HCT116 (cell line): ENCODE data around the gene TMEM240. TPM values are rescaled to one million over a fixed set of nuclear protein-coding genes. Genes with fewer than 3 reads are reported as not detected.

Source experiments
- ATAC-seq: fragments of 200-7000 bp; cut with Tn5 transposase; 2 replicates; pipeline ENCODE4 v1.9.1; 2020; ENCODE audit warnings: mild to moderate bottlenecking, moderate library complexity
- BruUV-seq: library from RNA; stranded (reverse); fragments of 400-500 nt; replicated peaks from 2 replicates; lab custom pipeline; 2021; lab: Mats Ljungman, UMichigan
- CTCF ChIA-PET: fragments of 300-600 bp; sonication (Branson Sonifier 250); formaldehyde crosslinking; loops from one replicate; lab custom pipeline; 2021; ENCODE audit warnings: antibody characterized with exemption; lab: Charles Lee
- POLR2A ChIA-PET: fragments of 300-600, 350-600 bp; sonication (Branson Sonifier 250); formaldehyde crosslinking; loops from one replicate; lab custom pipeline; 2021; ENCODE audit warnings: antibody characterized with exemption; lab: Charles Lee
- RAD21 ChIA-PET, 2 experiments: fragments of 300-600 bp; sonication (Branson Sonifier 250); formaldehyde crosslinking; loops; one replicate each; lab custom pipeline; 2023; ENCODE audit warnings: low total read pairs in 2 of 2; ENCODE audit not compliant: uncharacterized antibody in 2 of 2, unreplicated experiment in 2 of 2, low non-redundant PET in 1 of 2; lab: Charles Lee
- DNase-seq: peaks from one replicate; pipeline ENCODE4 v3.0.0-alpha.2; 2010; ENCODE audit warnings: low read depth, low spot score
- H2AFZ ChIP-seq: fragments of 200-600 bp; shearing (Covaris generic), sonication (generic); 2 replicates; pipeline ENCODE4 v1.6.1; 2017; ENCODE audit warnings: low read depth, mixed run types, mixed read lengths, antibody characterized with exemption, low read length; ENCODE audit not compliant: poor library complexity, severe bottlenecking
- H3K27ac ChIP-seq: 2 replicates; pipeline ENCODE4 v1.5.1; 2012; ENCODE audit warnings: low read depth, low read length
- H3K27me3 ChIP-seq: fragments of 200-600 bp; sonication (generic); 2 replicates; pipeline ENCODE4 v1.6.1; 2016; ENCODE audit warnings: mixed run types, low read length, mixed read lengths; ENCODE audit not compliant: insufficient read depth
- H3K36me3 ChIP-seq, 2 experiments: fragments of 200-500 bp in 1 of 2; fragments of 200-600 bp in 1 of 2; sonication (Bioruptor generic) in 1 of 2; sonication (generic) in 1 of 2; 2 replicates each; pipeline versions ENCODE4 v1.5.1 to v1.6.1; 2014 to 2016; ENCODE audit warnings: low read length in 2 of 2, inconsistent platforms in 1 of 2, mixed read lengths in 1 of 2, mixed run types in 1 of 2; ENCODE audit not compliant: insufficient read depth in 2 of 2, control insufficient read depth in 1 of 2
- H3K4me1 ChIP-seq, 2 experiments: fragments of 200-600 bp in 1 of 2; sonication (generic) in 1 of 2; 2 replicates each; pipeline versions ENCODE4 v1.5.1 to v1.6.1; 2012 to 2017; ENCODE audit warnings: low read length in 2 of 2, inconsistent platforms in 1 of 2, mild to moderate bottlenecking in 1 of 2, mixed read lengths in 1 of 2, mixed run types in 1 of 2, moderate library complexity in 1 of 2; ENCODE audit not compliant: insufficient read depth in 2 of 2, control insufficient read depth in 1 of 2
- H3K4me2 ChIP-seq: fragments of 200-600 bp; sonication (generic); 2 replicates; pipeline ENCODE4 v1.6.1; 2017; ENCODE audit warnings: mixed run types, low read length, mixed read lengths
- H3K4me3 ChIP-seq, 2 experiments: fragments of 200-600 bp in 1 of 2; sonication (generic) in 1 of 2; replicated peaks in 1 of 2; 2 replicates each; pipeline ENCODE4 v1.5.1; 2011 to 2016; ENCODE audit warnings: low read length in 2 of 2, control low read depth in 1 of 2, low read depth in 1 of 2, mild to moderate bottlenecking in 1 of 2, mixed read lengths in 1 of 2, mixed run types in 1 of 2
- H3K79me2 ChIP-seq: fragments of 200-600 bp; sonication (generic); 2 replicates; pipeline ENCODE4 v1.6.1; 2017; ENCODE audit warnings: mild to moderate bottlenecking, mixed run types, low read length, moderate library complexity, mixed read lengths; ENCODE audit not compliant: insufficient read depth
- H3K9ac ChIP-seq: fragments of 200-600 bp; sonication (generic); 2 replicates; pipeline ENCODE4 v1.6.1; 2016; ENCODE audit warnings: low read length, mixed read lengths
- H3K9me2 ChIP-seq: fragments of 200-600 bp; sonication (generic), shearing (Covaris generic); 2 replicates; pipeline ENCODE4 v1.6.1; 2017; ENCODE audit warnings: mixed run types, mild to moderate bottlenecking, moderate library complexity; ENCODE audit not compliant: insufficient read depth
- H3K9me3 ChIP-seq, 2 experiments: fragments of 200-500 bp in 1 of 2; fragments of 200-600 bp in 1 of 2; sonication (Bioruptor generic) in 1 of 2; sonication (generic) in 1 of 2; 2 replicates each; pipeline ENCODE4 v1.6.1; 2014 to 2017; ENCODE audit warnings: low read length in 2 of 2, mixed read lengths in 2 of 2, inconsistent platforms in 1 of 2, low read depth in 1 of 2, mild to moderate bottlenecking in 1 of 2, mixed run types in 1 of 2, moderate library complexity in 1 of 2; ENCODE audit not compliant: control insufficient read depth in 1 of 2, insufficient read depth in 1 of 2
- H4K20me1 ChIP-seq: fragments of 200-600 bp; sonication (generic), shearing (Covaris generic); 2 replicates; pipeline ENCODE4 v1.6.1; 2017; ENCODE audit warnings: mixed run types, mild to moderate bottlenecking, moderate library complexity; ENCODE audit not compliant: insufficient read depth
- CTCF ChIP-seq, 3 experiments: fragments of 200-600 bp in 1 of 3; sonication (generic) in 1 of 3; IDR thresholded peaks in 2 of 3; conservative IDR thresholded peaks in 1 of 3; 2 replicates each; pipeline ENCODE4 v1.5.1; 2012 to 2017; ENCODE audit warnings: low read depth in 2 of 3, low read length in 2 of 3, antibody characterized with exemption in 1 of 3, borderline replicate concordance in 1 of 3, control low read depth in 1 of 3, mild to moderate bottlenecking in 1 of 3, mixed read lengths in 1 of 3, mixed run types in 1 of 3, moderate library complexity in 1 of 3; ENCODE audit not compliant: insufficient read depth in 1 of 3
- EZH2phosphoT487 ChIP-seq: fragments of 200-600 bp; IDR thresholded peaks from 2 replicates; pipeline ENCODE4 v1.6.1; 2018; ENCODE audit warnings: antibody characterized with exemption, borderline replicate concordance
- ZNF274 ChIP-seq: fragments of 200-500 bp; sonication (Bioruptor generic); IDR thresholded peaks from 2 replicates; pipeline ENCODE4 v1.6.1; 2014; ENCODE audit warnings: mild to moderate bottlenecking, low read depth, low read length, inconsistent platforms
- intact Hi-C: fragments of 100-400 bp; cut with micrococcal nuclease; formaldehyde crosslinking; loops from 2 replicates; pipeline ENCODE4 v1.10.0; 2022
- total RNA-seq: library from RNA; stranded (reverse); gene quantifications from one replicate; pipeline ENCODE4 v1.2.1, GENCODE V29; 2021; ENCODE audit not compliant: unreplicated experiment

Gene TMEM240
- total RNA-seq, 1 experiment from 2014 or later = 2.3 TPM

GRCh38 chr1:1573843-1574720, 33.7 kb upstream of the TMEM240 start (continued):
- TF ChIP-seq CTCF (IDR thresholded peaks at IDR 0.05 in 2 of 3, conservative IDR thresholded peaks at IDR 0.05 in 1 of 3; ENCODE audit: borderline replicate concordance in 1 of 3, insufficient read depth in 1 of 3, low read depth in 2 of 3, low read length in 2 of 3) (peak in 1 of 3 experiments; percentile 26; a peak in 2 of 6 replicates), EZH2phosphoT487 (no peak)

- no peak for ATAC-seq
- BruUV-seq = no TSS peak
- ChIA-PET CTCF (no interaction called here), POLR2A (no interaction called here), RAD21 (no interaction called here)
- Histone ChIP-seq H3K9ac (no peak overlapping the region), H3K9me3 (no peaks in the 10 kb centered on the region), H4K20me1 (peaks cover 40% of the 10 kb centered on the region; the same call in 1 of the 2 replicates), H3K27me3 (no peaks in the 10 kb centered on the region), H3K9me2 (no peaks in the 10 kb centered on the region), H3K79me2 (peaks cover 100% of the 10 kb centered on the region), H3K4me2 (no peak overlapping the region), H3K4me3 (no peak overlapping the region), H3K36me3 (peaks cover 8 to 34% of the 10 kb centered on the region in 2 experiments; a peak in 3 of 4 replicates), H2AFZ (no peak overlapping the region), H3K27ac (no peak overlapping the region), H3K4me1 (peaks cover 9 to 11% of the 10 kb centered on the region in 2 experiments)
- TF ChIP-seq ZNF274 = no peak
- intact Hi-C loops = no loop called here
- no peak for DNase-seq
Observed at GRCh38 chr1:1569341-1569740, 28.9 kb upstream of the TMEM240 start.
